Measurements from ENCODE around the gene MCUR1.
A peak's percentile ranks its signal among the peaks of the same experiment; 100 is the strongest.
"Not testable (repeated sequence)": the region's sequence is repeated elsewhere in the genome, so short reads cannot be mapped to it uniquely, and the experiment has no call there.

Gene MCUR1

DNA sequence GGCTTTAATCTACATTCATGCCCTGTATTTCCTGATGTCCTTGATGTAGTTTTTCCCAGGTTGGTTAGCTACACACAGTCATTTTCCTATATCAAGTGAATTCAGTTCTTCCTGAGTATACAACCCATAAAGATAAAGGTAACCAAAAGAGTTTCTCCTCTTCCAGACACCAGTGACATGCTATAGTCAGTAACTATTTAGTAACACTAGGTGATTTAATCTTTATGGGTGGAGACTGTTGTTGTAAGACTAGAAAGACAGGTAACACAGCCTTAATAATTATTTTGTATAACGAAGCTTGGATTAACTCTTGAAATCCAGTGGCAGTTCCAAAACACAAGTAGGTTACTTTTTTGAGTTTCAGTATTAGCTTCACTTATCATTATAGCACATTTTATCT lies 17.6 kb downstream of the MCUR1 start:
- no peak overlapping the region for H3K4me3 ChIP-seq (ENCODE audit: low read depth, low read length)
- no peak for TF ChIP-seq CTCF (conservative IDR thresholded peaks at IDR 0.05; ENCODE audit: low read depth, low read length)

GRCh38 chr6:13795041-13795750 lies 19.2 kb downstream of the MCUR1 start:
- no peak overlapping the region for H3K4me3 ChIP-seq (ENCODE audit: low read depth, low read length)
- DNase-seq (ENCODE audit: low read depth): peak; percentile 87
- peak; percentile 95 for TF ChIP-seq CTCF (conservative IDR thresholded peaks at IDR 0.05; ENCODE audit: low read depth, low read length)

More for the DNA sequence above, 17.6 kb downstream of the MCUR1 start:
- no peak for DNase-seq (ENCODE audit: low read depth)

DNA sequence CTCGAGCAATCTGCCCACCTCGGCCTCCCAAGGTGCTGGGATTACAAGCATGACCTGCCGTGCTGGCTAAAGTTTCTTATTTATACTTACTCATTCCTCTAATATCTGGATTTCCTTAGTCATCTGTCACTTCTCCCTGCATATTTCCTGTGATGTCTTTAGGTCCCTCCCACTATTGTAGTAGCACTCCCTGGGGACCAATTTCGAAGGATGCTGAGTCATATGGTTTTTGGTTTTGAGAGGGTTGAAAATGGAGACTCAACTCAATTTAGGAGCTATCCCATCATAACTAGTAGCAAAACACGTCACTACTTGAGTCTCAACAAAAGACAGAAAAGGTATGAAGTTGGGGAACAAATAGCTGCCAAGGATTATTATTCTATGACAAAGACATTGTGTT lies 20.2 kb downstream of the MCUR1 start:
- DNase-seq (ENCODE audit: low read depth): peak; percentile 62
- TF ChIP-seq CTCF (conservative IDR thresholded peaks at IDR 0.05; ENCODE audit: low read depth, low read length): no peak
- H3K4me3 ChIP-seq (ENCODE audit: low read depth, low read length): no peak overlapping the region

DNA sequence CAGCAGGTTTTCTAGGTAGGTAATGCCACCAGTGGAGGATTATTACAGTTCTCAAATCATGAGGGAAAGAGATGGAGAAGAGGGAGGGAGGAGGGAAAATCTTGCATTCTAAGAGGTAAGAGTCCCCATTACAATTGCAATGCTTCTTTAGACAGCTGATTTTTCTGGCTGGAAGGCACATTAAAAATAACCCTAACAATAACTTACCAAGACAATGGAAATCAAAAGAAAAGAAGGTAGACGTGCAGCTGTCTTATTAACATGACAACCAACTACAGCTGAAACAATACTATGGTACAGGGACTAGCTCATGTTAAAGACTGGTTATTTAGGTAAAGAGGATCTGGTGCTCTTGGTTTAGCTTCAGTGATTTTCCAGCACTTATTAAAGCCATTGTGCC lies 24.6 kb downstream of the MCUR1 start:
- TF ChIP-seq CTCF (conservative IDR thresholded peaks at IDR 0.05; ENCODE audit: low read depth, low read length): no peak
- no peak overlapping the region for H3K4me3 ChIP-seq (ENCODE audit: low read depth, low read length)
- DNase-seq (ENCODE audit: low read depth): no peak

- TF ChIP-seq CTCF (conservative IDR thresholded peaks at IDR 0.05; ENCODE audit: low read depth, low read length): no peak
- H3K4me3 ChIP-seq (ENCODE audit: low read depth, low read length): no peak overlapping the region
- no peak for DNase-seq (ENCODE audit: low read depth)
Measured at GRCh38 chr6:13788820-13789219, 25.5 kb downstream of the MCUR1 start.

GRCh38 chr6:13787137-13787536 lies 27.2 kb downstream of the MCUR1 start:
- TF ChIP-seq CTCF (conservative IDR thresholded peaks at IDR 0.05; ENCODE audit: low read depth, low read length): no peak
- H3K4me3 ChIP-seq (ENCODE audit: low read depth, low read length): no peak overlapping the region
- DNase-seq (ENCODE audit: low read depth): peak; percentile 53

GRCh38 chr6:13780162-13780561 lies 34.2 kb downstream of the MCUR1 start:
- DNase-seq (ENCODE audit: low read depth); H3K4me3 ChIP-seq (ENCODE audit: low read depth, low read length): not testable (repeated sequence)

Data from choroid plexus epithelial cell (primary cell).